Kidney epithelial cell (primary cell): ENCODE data around the gene CELA2A. TPM values are rescaled to one million over a fixed set of nuclear protein-coding genes. Genes with fewer than 3 reads are reported as not detected.

Source experiments
- DNase-seq: peaks from one replicate; pipeline ENCODE4 v3.0.0-alpha.2; 2010; ENCODE audit warnings: low read depth
- H3K27me3 ChIP-seq: 2 replicates; pipeline ENCODE4 v1.6.0; 2011; ENCODE audit warnings: low read length; ENCODE audit not compliant: control insufficient read depth, insufficient read depth
- H3K36me3 ChIP-seq: 2 replicates; pipeline ENCODE4 v1.5.1; 2011; ENCODE audit warnings: low read length; ENCODE audit not compliant: control insufficient read depth, insufficient read depth
- H3K4me3 ChIP-seq: 2 replicates; pipeline ENCODE4 v1.5.1; 2011; ENCODE audit warnings: low read depth, mild to moderate bottlenecking, control low read depth, low read length
- CTCF ChIP-seq: IDR thresholded peaks from 2 replicates; pipeline ENCODE4 v1.5.1; 2011; ENCODE audit warnings: mild to moderate bottlenecking, moderate library complexity, low read length, control low read depth, inconsistent platforms; ENCODE audit not compliant: insufficient read depth, poor library complexity, severe bottlenecking
- total RNA-seq: library from RNA; depleted of rRNA; stranded (reverse); fragments of >200 nt; gene quantifications from 2 replicates; pipeline ENCODE4 v1.2.3, GENCODE V29; 2015

The CELA2A gene
- total RNA-seq, 1 donor from 2014 or later, result not detected

GRCh38 chr1:15439325-15439724, 17.2 kb upstream of the CELA2A start:
- Histone ChIP-seq H3K27me3 (peaks cover 3% of the 10 kb centered on the region), H3K36me3 (no peaks in the 10 kb centered on the region), H3K4me3 (no peak overlapping the region)
- no peak for DNase-seq
- no peak for TF ChIP-seq CTCF

GRCh38 chr1:15440357-15440756, 16.2 kb upstream of the CELA2A start:
- no peak overlapping the region for H3K4me3 ChIP-seq
- no peak for TF ChIP-seq CTCF

GRCh38 chr1:15441247-15441646, 15.3 kb upstream of the CELA2A start:
- TF ChIP-seq CTCF, result no peak
- H3K27me3 ChIP-seq, result peaks cover 6% of the 10 kb centered on the region

More at GRCh38 chr1:15440357-15440756, 16.2 kb upstream of the CELA2A start:
- DNase-seq, result no peak
- Histone ChIP-seq H3K27me3 (peaks cover 6% of the 10 kb centered on the region), H3K36me3 (no peaks in the 10 kb centered on the region)

GRCh38 chr1:15442119-15442518, 14.4 kb upstream of the CELA2A start:
- Histone ChIP-seq H3K27me3 (peaks cover 6% of the 10 kb centered on the region), H3K36me3 (no peaks in the 10 kb centered on the region), H3K4me3 (no peak overlapping the region)
- TF ChIP-seq CTCF, result no peak
- DNase-seq, result no peak

More at GRCh38 chr1:15441247-15441646, 15.3 kb upstream of the CELA2A start:
- no peak for DNase-seq
- Histone ChIP-seq H3K4me3 (no peak overlapping the region), H3K36me3 (no peaks in the 10 kb centered on the region)

GRCh38 chr1:15442759-15443158, 13.8 kb upstream of the CELA2A start:
- Histone ChIP-seq H3K4me3 (no peak overlapping the region), H3K36me3 (no peaks in the 10 kb centered on the region), H3K27me3 (peaks cover 6% of the 10 kb centered on the region)
- no peak for TF ChIP-seq CTCF
- no peak for DNase-seq

GRCh38 chr1:15443281-15443680, 13.3 kb upstream of the CELA2A start:
- peaks cover 6% of the 10 kb centered on the region for H3K27me3 ChIP-seq
- DNase-seq, result no peak
- no peak overlapping the region for H3K4me3 ChIP-seq
- H3K36me3 ChIP-seq, result no peaks in the 10 kb centered on the region
- no peak for TF ChIP-seq CTCF
